SKM-1 (cell line): ENCODE data around the gene MBOAT1.
"Not testable (repeated sequence)": the region's sequence is repeated elsewhere in the genome, so short reads cannot be mapped to it uniquely, and the experiment has no call there.

Source experiments
- DNase-seq: peaks from one replicate; lab custom pipeline; 2025; ENCODE audit not compliant: unreplicated experiment; lab: John Stamatoyannopoulos, UW

MBOAT1 gene

DNA sequence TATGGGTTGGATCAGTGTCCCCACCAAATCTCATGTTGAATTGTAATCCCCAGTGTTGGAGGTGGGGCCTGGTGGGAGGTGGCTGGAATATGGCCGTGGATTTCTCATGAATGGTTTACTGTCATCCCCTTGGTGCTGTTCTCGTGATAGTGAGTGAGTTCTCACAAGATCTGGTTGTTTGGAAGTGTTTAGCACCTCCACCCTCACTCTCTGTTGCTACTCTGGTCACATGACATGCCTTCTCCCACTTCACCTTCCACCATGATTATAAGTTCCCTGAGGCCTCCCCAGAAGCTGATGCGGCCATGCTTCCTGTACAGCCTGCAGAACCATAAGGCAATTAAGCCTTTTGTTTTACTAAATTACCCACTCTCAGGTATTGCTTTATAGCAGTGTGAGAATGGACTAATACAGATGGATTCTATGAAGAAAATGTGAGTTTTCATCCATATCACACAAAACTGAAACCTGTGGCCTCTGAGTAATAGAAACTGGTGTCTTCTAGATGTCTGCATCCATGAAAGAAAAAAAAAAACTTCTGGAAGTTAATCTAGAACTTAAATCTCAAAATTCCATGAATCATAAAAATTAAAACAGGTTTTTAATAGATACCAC, 39.3 kb downstream of the MBOAT1 start:
- no peak for DNase-seq

DNA sequence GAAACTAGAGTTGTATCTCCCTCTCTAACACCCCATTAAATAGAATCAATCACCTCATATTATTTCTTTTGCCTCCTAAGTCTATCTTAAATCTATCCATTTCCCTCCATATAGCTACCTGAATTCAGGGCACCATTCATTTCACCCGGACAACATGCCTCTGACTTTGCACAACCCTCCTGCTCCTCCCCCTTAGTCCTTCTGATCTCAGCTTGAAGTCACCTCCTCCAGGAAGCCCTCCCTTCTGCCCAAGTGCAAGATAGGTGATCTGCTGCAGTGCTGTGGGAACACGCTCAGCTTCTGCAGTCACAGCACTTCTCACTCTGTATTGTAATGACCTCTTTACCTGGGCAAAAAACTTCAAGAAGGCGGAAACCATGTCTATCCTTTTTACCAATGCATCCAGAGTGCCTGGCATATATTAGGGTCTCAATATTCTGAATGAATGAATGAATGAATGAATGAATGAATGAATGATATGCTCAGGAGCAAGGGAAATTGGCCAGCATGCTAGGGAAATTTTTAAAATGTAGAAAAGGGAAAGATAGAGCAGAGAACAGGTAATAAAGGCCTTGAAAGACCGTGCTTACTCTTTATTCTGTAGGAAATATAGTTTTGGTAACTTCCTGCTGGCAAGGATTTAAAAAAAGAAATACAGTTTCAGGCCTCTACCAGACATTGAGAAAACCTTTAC, 41.7 kb downstream of the MBOAT1 start:
- no peak for DNase-seq

DNA sequence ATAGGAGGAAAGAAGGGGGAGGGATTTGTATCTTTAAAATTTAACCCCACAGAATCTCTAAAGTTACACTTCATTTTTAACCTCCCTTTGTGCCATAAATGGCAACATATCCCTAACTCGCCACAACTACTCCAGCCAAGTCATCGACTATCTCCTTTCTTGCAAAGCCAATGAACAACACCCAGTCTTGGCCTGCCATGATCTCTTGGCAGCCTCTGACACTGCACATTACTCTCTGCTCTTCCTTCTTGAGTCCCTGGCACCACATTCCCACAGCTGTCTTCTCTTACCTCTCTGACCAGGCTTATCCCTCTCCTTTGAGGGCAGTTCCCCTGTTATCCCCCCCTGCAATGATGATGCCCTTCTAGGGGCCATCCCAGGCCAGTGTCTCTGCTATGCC, 42.5 kb downstream of the MBOAT1 start:
- peak; percentile 32 for DNase-seq

DNA sequence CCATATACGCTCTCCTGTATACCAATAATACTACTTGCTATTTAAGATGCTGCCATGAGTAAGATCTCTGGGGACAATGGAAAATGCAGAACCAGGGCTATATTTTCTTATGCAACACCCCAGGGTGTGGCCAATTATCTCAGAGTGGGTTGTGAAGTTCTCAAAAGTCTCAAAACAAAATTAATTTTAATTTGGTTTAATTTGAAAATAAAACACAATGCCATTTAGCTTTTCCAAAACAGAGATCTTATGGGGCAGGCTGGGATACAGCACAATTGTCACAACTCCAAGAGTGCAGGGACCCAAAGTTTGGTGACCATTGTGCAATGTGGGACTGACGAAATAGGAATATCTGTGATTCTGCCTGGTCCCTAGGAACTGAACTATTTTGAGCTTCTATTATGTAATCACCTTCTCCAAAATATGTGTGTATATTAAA, 43.1 kb downstream of the MBOAT1 start:
- peak; percentile 80 for DNase-seq

DNA sequence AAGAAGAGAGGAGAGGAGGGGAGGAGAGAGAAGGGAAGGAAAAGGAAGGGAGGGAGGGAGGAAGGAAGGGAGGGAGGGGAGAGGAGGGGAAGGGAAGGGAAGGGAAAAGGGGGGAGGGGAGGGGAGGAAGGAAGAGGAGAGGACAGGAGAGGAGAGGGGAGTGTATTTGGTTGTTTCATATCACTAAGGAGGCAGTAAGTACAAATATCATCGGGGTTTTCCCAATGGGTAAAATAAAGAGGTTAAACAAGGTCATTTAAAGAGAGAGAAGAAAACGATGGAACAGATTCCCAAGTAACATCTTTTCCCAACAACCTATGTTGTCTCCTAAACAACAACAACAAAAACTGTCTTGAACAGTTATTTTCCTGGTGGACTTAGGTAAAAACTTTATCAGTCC, 43.6 kb downstream of the MBOAT1 start:
- no peak for DNase-seq

DNA sequence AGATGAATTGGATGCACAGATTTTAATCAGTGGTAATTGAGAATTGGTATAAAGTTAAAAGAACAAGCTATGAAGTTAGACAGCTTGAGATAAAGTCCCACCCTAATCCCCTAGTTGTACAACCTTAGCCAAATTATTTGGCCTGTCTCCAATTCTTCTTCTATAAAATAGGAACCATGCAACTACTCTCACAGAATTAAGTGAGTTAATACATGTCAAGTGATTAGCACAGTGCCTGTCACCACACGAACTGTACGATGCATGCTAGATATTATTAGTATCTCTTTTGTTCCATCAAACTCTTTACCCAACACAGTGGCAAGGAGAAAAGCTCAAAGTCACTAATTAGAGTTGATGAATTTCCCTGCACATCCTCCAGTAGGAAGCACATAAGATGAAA, 44.7 kb downstream of the MBOAT1 start:
- DNase-seq, result no peak

DNA sequence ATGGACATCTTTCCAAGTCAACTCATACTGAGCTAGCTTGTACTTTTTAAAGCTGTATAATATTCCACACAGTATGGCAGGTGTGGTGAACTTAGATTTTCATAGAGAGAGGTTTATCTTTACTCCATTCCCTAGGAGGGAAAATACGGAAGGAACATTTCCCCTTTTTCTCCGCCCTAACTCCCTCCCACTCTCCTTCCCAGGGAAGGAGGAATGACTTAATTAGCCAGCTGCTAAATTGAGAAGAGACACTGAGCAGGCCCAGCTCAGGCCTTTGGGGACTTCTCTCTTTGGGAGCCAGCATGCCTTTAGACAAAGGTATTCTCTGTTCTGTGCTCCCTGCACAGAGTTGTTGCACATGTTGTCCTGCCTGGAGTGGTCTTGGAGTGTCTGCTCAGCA, 46.1 kb downstream of the MBOAT1 start:
- DNase-seq, result no peak

DNA sequence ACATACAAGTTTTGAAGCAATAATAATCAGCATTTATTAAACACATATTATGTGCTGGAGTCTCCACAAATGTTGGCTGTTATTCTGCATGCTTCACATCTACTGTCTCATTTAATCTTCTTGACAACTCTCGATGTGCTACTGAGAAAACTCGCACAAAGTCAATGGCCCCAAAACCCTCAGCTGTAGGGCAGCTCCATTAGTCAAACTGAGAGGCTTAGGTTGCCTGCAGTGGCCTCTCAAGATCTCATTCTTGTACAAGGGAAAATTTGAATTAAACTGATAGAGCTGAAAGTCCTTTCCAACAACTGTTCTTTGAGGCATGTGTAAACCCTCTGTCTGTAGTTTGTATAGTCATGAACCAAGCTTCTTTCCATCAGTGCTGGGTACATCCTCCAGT, 49.8 kb downstream of the MBOAT1 start:
- DNase-seq, result no peak

DNA sequence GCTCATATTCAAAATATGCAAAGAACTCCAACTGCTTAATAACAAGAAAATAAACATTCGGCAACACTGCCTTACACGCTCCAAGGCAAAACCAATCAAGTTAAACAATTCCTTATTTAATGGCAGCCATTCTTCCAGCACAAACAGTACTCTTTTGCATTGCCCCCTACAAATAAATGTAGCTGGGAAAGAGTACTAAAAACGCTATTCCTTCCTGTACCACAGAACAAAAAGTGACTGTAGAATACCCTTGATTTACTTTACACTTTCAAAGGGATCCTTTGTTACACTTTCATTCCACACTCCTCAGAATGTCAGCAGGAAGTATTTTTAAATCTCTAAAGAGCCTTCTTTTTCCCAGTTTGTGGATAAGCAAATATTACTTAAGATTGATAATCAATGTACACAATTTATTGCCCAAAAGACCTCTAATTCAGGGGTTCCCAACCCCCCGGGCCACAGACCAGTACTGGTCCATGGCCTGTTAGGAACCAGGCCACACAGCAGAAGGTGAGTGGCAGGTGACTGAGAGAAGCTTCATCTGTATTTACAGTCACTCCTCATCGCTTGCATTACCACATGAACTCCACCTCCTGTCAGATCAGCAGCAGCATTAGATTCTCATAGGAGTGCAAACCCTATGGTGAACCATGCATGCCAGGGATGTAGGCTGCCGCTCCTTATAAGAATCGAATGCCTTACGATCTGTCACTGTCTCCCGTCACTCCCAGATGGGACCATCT, 51.6 kb downstream of the MBOAT1 start:
- DNase-seq, result no peak

DNA sequence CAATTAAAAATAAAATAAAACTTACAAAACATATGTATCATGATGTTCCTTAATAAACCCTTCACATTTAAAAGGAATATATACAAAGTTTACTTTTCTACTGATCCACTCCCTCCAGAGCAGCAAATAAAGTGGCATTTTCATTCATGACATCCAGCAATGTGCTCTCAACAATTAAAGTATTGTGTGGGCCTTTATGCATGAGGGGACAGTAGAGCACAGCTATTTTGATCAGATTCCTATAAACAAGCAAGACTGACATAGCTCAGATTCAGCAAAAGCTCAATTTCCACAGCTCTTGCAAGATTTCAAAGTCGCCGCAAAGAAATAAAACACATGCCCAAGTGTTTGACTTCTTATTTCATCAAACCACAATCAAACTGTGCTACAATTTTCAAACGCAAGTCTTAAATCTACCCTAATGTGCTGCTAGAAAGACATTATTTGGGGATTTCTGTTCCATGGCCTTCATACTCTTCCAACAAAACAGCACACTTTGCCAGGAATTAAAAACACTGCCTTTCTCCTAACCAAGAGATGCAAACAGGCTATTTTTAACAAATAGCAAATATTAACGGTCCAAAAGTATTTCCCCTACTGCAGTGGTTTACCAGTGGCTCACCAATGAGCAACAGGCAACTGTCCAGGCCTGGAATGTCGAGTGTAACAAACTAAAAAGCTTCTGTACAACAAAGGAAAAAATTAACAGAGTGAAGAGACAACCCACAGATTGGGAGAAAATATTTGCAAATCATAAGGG, 52.3 kb downstream of the MBOAT1 start:
- DNase-seq, result no peak

DNA sequence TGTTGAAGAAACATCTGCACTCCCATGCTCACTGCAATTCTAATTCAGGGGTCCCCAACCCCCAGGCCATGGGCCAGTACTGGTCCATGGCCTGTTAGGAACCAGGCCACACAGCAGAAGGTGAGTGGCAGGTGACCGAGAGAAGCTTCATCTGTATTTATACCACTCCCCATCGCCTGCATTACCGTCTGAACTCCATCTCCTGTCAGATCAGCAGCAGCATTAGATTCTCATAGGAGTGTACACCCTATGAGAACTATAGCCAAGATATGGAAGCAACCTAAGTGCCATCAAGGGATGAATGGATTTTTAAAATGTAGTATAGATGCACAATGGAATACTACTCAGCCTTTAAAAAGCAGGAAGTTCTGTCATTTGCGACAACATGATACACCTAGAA, 53.2 kb downstream of the MBOAT1 start:
- no peak for DNase-seq

DNA sequence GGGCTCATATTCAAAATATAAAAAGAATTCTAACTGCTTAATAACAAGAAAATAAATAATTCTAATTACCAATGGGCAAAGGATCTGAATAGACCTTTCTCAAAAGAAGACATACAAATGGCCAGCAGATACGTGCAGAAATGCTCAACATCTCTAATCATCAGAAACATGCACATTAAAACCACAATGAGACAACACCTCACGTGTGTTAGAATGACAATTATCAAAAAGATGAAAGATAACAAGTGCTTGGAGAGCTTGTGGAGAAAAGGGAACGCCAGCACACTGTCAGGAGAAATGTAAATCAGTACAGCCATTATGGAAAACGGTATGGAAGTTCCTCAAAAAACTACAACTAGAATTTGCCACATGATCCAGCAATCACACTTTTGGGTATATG, 53.6 kb downstream of the MBOAT1 start:
- DNase-seq, result no peak

DNA sequence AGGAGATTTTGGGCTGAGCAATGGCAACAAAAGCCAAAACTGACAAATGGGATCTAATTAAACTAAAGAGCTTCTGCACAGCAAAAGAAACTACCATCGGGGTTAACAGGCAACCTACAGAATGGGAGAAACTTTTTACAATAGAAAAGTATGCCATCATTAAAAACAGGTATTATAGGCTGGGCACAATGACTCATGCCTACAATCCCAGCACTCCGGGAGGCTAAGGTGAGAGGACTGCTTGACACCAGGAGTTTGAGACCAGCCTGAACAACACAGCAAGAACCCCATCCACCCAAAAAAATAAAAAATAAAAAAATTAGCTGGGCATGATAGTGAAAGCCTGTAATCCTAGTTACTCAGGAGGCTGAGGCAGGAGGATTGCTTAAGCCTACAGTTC, 55.4 kb downstream of the MBOAT1 start:
- DNase-seq, result no peak

DNA sequence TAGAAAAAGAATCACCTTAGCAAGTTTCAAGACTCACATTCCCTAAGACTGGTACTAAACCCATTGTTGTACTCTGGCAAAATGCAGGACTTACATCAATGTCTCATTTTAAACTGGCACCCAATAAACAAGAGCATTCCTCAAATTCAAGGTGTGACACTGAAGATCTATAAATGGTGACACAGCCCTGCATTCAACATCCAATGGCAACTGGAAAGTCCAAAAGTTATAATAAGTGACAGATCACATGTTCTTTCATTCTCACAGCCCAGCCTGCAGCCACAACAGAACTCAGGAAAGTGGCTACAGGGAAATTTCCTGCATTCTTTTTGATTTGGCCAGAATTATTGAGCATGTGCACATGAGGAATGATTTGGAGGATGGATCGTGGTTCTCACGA, 57.5 kb downstream of the MBOAT1 start:
- no peak for DNase-seq

DNA sequence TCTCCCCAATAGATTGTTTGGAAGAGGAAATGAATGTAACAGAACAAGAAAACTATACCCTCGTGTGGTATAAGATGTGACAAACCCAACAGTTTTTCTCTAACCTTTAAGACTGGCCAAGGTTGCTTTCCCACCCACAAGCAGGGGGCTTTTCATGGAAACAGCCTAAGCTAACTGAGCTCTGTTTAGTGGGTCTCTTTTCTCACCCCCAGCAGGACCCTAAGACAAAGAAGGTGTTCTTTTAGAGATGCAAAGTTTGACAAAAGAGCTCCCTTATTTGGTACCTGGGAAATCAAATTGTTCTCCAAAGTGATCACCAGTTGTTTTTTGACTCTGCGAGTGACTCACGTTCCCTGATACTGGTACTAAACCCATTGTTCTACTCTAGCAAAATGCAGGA, 59.1 kb downstream of the MBOAT1 start:
- DNase-seq, result no peak

DNA sequence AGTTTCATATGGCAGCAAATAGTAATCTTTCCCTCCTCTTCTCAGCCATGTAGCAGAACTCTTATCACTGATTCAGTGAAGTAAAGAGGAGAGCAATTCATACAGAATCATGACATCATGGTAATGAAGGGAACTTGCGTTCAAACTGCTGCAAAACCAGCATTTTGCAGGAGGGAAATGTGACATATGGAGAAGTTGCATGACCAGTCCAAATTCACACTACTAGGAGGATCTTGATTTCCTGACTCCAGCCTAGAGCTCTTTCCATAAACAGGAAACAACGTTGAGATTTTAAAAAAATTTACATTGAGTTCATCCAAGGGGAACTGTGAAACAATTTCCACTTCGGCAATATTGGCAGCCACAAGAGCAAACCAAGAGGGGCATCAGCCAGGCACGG, 63.8 kb downstream of the MBOAT1 start:
- no peak for DNase-seq

DNA sequence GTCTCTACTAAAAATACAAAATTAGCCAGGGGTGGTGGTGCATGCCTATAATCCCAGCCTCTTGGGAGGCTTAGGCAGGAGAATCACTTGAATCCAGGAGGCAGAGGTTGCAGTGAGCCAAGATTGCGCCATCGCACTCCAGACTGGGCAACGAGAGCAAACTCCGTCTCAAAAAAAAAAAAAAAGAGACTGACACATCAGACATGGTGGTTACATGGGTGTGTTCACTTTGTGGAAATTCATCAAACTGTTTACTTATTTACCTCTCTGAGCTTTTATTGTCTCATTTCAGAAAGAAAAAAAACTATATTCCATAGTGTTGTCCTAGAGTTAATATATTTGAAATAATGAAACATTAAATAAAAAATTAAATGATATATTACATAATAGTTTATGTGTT, 64.8 kb downstream of the MBOAT1 start:
- DNase-seq, result no peak

DNA sequence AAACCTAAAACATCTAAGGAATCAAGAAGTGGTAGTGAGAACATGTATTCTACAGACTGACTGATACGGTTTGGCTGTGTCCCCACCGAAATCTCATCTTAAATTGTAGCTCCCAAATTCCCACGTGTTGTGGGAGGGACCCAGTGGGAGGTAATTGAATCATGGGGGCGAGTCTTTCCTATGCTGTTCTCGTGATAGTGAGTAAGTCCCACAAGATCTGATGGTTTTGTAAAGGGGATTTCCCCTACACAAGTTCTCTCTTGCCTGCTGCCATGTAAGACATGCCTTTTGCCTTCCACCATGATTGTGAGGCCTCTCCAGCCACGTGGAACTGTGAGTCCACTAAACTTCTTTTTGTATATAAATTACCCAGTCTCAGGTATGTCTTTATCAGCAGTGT, 65.4 kb downstream of the MBOAT1 start:
- not testable (repeated sequence) for DNase-seq

DNA sequence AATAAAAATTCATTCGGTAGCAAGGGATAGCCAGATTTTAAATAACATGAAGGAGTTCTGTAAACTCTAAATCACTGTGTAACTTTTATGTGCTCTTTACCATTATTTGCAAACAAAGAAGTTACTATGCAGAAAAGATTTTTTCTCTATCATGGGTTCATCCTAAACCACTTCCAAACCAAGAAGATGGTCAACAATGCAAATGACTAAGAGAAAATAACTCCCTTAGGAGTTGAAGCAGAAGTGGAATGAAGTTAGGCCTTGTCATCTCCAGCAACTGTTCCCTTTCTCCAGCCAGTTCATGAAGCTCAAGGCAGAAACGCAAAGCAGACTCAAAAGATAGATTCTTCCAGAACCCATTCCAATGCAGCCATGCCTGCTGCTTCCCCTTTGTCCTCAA, 66.0 kb downstream of the MBOAT1 start:
- no peak for DNase-seq

DNA sequence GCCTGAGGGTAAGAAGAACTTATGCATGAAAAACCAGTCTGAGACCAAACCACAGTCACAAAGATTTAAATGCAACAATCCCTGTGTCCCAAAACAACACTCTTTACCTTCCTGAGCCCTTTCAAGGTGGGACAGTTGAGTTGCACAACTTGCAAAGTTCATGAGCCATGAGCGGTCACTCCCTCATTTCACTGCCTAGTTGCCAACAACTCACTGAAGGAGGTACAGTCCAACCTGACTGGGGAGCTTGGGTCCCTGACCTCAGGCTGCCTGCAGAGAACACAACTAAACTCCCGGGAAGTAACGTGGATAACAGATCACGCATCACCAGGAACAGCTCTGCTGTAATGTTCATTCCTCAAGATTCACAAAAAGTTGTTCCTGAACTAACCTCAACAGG, 69.4 kb downstream of the MBOAT1 start:
- DNase-seq, result no peak

DNA sequence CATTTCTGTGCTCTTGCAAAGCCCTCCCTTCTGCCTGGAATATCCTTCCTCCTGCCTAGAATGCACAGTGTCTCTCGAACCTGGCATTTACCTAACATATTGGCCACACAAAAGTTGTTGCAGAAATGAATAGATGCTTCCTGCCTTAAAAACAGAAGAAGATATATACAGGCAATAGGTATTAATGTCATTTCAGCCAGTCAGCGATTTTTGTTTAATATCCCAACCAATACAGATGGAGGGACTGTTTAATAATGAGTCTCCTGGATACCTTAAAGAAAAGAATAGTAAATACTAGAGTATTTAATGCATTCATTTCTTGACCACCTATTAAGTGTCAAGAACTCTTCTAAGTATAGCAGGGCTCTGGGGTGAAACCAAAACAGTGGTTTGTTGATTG, 70.3 kb downstream of the MBOAT1 start:
- DNase-seq, result no peak
